Caki2 (cell line): ENCODE results near the gene TAF10. TPM values are rescaled to one million over a fixed set of nuclear protein-coding genes. Genes with fewer than 3 reads are reported as not detected.

Experiments
- DNase-seq: peaks from one replicate; pipeline ENCODE4 v3.0.0-alpha.2; 2015; ENCODE audit warnings: low read depth
- in situ Hi-C: cut with HindIII; loops from 2 replicates; pipeline ENCODE4 v1.10.0; 2016; ENCODE audit warnings: low sequenced_read_pairs, low pct_unique_long_range_greater_than_20kb, mixed read lengths
- total RNA-seq: library from RNA; depleted of rRNA; stranded (reverse); fragments of >200 nt; shearing (Covaris generic); gene quantifications from 2 replicates; pipeline ENCODE4 v1.2.3, GENCODE V29; 2014; ENCODE audit warnings: low replicate concordance

TAF10 gene
- total RNA-seq, 1 experiment from 2014 or later: 69.0 TPM

- in situ Hi-C loops: no loop called here
- no peak for DNase-seq
Observed at GRCh38 chr11:6599881-6600390, 12.1 kb downstream of the TAF10 start.

DNA sequence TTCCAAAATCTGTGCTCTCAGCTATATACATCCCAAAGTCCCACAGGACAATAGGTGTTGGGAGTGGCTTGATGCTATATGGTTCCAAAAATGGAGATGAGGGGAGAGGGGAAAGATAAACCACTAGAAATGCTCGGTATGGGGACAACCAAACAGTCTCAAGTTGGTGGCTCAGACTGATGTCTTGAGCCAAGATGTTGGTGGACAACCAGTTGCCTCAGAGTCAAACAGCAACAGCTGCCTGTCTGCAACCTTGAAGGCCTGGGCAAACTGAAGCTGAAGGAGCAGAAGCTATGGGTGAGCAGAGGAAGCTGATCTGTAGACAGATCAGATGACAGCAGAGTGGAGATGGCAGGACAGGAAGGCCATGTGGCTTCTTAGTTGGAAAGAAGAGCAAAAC is 12.6 kb downstream of the TAF10 start:
- in situ Hi-C loops: no loop called here
- no peak for DNase-seq

DNA sequence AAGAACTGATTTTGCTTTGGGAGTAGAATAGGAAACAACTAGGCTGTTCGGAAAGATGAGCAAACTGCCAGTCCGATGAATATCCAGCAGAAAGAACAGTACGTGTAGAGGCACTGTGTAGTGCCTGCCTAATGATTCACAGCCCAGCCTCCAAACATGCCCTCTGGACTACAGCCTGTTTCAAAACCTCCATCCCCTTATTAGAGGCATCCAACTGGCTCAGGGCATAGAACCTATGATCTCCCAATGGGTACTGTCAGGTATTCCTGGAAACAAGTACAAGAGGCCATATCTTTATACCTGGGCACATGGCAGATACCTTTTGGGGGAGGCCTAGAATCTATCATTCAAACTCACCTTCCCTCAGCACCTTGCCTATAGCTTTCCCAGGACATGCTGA is 13.5 kb downstream of the TAF10 start:
- DNase-seq: no peak
- in situ Hi-C loops: no loop called here

DNA sequence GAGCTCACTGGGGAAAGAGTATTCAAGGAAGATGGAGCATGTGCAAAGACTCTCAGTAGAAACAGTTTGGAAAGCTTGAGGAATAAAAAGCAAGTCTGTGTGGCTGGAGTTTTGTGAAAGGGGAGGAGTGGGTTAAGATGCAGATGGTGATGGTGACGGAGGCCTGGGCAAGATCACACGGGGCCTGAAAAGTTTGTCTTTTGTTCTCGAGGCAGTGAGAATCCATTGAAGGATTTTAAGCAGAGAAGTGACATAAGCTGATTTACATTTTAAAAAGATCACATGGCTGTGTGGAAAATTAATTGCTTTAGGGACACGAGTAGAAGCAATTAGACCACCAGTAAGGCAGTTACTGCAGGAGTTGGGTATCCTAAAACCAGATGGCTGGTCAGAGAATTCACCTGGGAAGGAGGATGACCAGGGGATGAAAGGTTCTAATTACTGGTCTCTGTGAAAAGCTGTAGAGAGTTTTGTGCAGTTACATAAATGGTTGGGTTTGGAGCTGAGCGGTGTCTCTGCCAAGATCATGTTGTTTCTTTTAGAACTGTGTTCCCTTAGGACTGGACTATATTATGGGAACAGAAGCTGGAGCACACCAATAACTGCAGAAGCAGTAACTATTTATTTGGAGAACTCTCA is 15.7 kb downstream of the TAF10 start:
- DNase-seq: no peak
- in situ Hi-C loops: no loop called here

DNA sequence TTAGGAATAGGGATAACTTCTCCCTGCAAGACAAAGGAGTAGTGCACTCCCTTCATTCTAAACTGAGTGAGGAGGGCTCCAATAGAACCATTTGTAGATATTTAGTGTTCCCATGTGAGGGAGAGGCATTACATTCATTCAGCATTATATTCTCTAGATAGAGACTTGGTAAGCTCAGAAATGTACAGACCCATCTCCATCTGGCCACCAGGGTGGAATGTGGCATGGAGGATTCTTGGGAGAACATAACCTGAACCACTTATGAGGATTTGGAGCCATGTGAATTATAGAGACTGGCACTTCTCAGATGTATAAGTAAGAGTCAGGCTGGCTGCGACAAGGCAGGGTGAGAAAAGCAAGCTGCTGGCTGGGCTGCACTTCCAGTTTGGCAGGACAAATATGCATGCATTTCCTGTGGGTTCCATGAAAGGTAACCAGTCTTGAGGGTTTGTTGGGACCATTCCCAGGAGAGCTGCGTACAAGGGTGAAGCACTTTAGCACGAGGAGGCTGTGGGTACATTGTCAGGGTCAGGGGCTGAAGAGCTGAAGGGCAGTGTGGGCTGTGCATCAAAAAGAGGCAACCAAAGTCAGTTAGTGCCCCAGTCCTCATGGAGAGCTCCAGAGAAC is 17.8 kb downstream of the TAF10 start:
- in situ Hi-C loops: no loop called here
- DNase-seq: no peak

DNA sequence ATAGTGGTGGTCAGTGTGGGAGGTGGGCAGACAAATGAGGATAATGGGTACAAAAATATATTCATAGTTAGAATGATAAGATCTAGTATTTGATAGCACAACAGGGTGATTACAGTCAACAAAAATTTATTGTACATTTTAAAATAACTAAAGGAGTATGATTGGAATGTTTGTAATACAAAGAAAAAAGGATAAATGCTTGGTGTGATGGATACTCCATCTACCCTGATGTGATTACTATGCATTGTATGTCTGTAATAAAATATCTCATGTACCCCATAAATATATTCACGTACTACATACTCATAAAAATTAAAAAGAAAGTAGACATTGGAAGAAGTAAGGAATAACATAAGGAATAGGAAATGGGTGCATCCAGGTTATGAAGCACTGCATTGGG is 24.0 kb downstream of the TAF10 start:
- in situ Hi-C loops: no loop called here
- DNase-seq: no peak

GRCh38 chr11:6587360-6587953 is 24.6 kb downstream of the TAF10 start:
- in situ Hi-C loops: no loop called here
- DNase-seq: no peak

- in situ Hi-C loops: no loop called here
- DNase-seq: no peak
Observed at GRCh38 chr11:6586434-6587359, 25.3 kb downstream of the TAF10 start.

- DNase-seq: no peak
- in situ Hi-C loops: no loop called here
Observed at GRCh38 chr11:6584528-6584927, 27.5 kb downstream of the TAF10 start.

DNA sequence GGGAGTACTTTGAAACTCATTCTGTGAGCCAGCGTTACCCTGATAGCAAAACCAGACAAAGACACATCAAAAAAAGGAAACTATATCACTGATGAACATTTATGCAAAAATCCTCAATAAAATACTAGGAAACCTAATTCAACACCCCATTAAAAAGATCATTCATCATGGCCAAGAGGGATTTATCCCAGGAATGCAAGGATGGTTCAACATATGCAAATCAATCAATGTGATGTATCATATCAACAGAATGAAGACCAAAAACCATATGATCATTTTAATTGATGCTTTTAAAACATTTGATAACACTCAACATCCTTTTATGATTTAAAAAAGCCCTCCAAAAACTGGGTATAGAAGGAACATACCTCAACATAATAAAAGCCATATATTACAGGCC is 28.4 kb downstream of the TAF10 start:
- in situ Hi-C loops: no loop called here
- no peak for DNase-seq

GRCh38 chr11:6579681-6580080 is 32.3 kb downstream of the TAF10 start:
- in situ Hi-C loops: no loop called here

DNA sequence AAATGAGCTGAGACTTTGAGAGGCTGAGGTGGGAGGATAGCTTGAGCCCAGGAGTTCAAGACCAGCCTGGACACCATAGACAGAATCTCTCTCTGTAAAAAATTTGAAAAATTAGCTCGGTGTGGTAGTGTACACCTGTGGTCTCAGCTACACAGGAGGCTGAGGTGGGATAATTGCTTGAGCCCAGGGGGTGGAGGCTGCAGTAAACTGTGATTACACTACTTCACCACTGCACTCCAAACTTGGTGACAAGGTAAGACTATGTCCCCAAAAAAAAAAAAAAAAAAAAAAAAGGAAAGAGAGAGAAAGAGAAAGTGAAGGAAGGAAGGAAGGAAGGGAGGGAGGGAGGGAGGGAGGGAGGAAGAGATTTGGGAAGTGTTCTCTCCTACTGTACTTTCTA is 33.9 kb downstream of the TAF10 start:
- in situ Hi-C loops: no loop called here
- no peak for DNase-seq

More at GRCh38 chr11:6579681-6580080, 32.3 kb downstream of the TAF10 start:
- no peak for DNase-seq

GRCh38 chr11:6576471-6577373 is 35.3 kb downstream of the TAF10 start:
- DNase-seq: no peak
- in situ Hi-C loops: no loop called here

- no peak for DNase-seq
- in situ Hi-C loops: no loop called here
Observed at GRCh38 chr11:6574816-6575715, 37.0 kb downstream of the TAF10 start.

- DNase-seq: no peak
- in situ Hi-C loops: no loop called here
Observed at GRCh38 chr11:6572215-6572614, 39.8 kb downstream of the TAF10 start.

- no peak for DNase-seq
- in situ Hi-C loops: no loop called here
Observed at GRCh38 chr11:6571434-6572008, 40.5 kb downstream of the TAF10 start.
